ENCODE data around the gene BMP10. TPM values are rescaled to one million over a fixed set of nuclear protein-coding genes. Genes with fewer than 3 reads are reported as not detected.
A peak's percentile ranks its signal among the peaks of the same experiment; 100 is the strongest.

Gene BMP10
- total and polyA plus RNA-seq, 4 donors, result not detected

GRCh38 chr2:68878071-68878711, 7.0 kb upstream of the BMP10 start:
- no peaks in the 10 kb centered on the region for H3K4me1 ChIP-seq (ENCODE audit: control insufficient read depth, insufficient read depth, low read length)
- H3K4me3 ChIP-seq (ENCODE audit: low read depth, low read length), result no peak overlapping the region
- no peaks in the 10 kb centered on the region for H3K36me3 ChIP-seq (ENCODE audit: control insufficient read depth, insufficient read depth, low read length)
- H3K27me3 ChIP-seq (ENCODE audit: control insufficient read depth, insufficient read depth, low read length), result no peaks in the 10 kb centered on the region
- WGBS (ENCODE audit: insufficient coverage), result 90% methylated on average over 4 of the region's 6 CpGs
- H3K27ac ChIP-seq (ENCODE audit: low read depth, low read length), result no peak overlapping the region
- no peak for DNase-seq (ENCODE audit: low read depth in 4 of 6, low spot score in 6 of 6)
- H3K9me3 ChIP-seq (ENCODE audit: control insufficient read depth, insufficient read depth, low read length), result no peaks in the 10 kb centered on the region

- Histone ChIP-seq H3K4me3 (ENCODE audit: low read depth, low read length) (no peak overlapping the region), H3K4me1 (ENCODE audit: control insufficient read depth, insufficient read depth, low read length) (no peaks in the 10 kb centered on the region), H3K27ac (ENCODE audit: low read depth, low read length) (no peak overlapping the region), H3K27me3 (ENCODE audit: control insufficient read depth, insufficient read depth, low read length) (no peaks in the 10 kb centered on the region), H3K9me3 (ENCODE audit: control insufficient read depth, insufficient read depth, low read length) (no peaks in the 10 kb centered on the region), H3K36me3 (ENCODE audit: control insufficient read depth, insufficient read depth, low read length) (no peaks in the 10 kb centered on the region)
- peak in 1 of 6 donors; percentile 16 for DNase-seq (ENCODE audit: low read depth in 4 of 6, low spot score in 6 of 6)
- 82% methylated on average over 1 of the region's 3 CpGs for WGBS (ENCODE audit: insufficient coverage)
Observed at GRCh38 chr2:68877079-68877772, 6.0 kb upstream of the BMP10 start.

- Histone ChIP-seq H3K4me1 (ENCODE audit: control insufficient read depth, insufficient read depth, low read length) (no peaks in the 10 kb centered on the region), H3K27ac (ENCODE audit: low read depth, low read length) (no peak overlapping the region), H3K4me3 (ENCODE audit: low read depth, low read length) (no peak overlapping the region), H3K36me3 (ENCODE audit: control insufficient read depth, insufficient read depth, low read length) (no peaks in the 10 kb centered on the region), H3K27me3 (ENCODE audit: control insufficient read depth, insufficient read depth, low read length) (no peaks in the 10 kb centered on the region), H3K9me3 (ENCODE audit: control insufficient read depth, insufficient read depth, low read length) (no peaks in the 10 kb centered on the region)
- DNase-seq (ENCODE audit: low read depth in 4 of 6, low spot score in 6 of 6), result no peak
- WGBS (ENCODE audit: insufficient coverage), result no CpG with 5 or more reads among the region's 2 CpGs
Observed at GRCh38 chr2:68870215-68870614, 982 bp downstream of the BMP10 start.

- H3K4me1 ChIP-seq (ENCODE audit: control insufficient read depth, insufficient read depth, low read length), result peaks cover 6% of the 10 kb centered on the region
- no peak overlapping the region for H3K4me3 ChIP-seq (ENCODE audit: low read depth, low read length)
- H3K27ac ChIP-seq (ENCODE audit: low read depth, low read length), result no peak overlapping the region
- no peaks in the 10 kb centered on the region for H3K9me3 ChIP-seq (ENCODE audit: control insufficient read depth, insufficient read depth, low read length)
- H3K36me3 ChIP-seq (ENCODE audit: control insufficient read depth, insufficient read depth, low read length), result no peaks in the 10 kb centered on the region
- H3K27me3 ChIP-seq (ENCODE audit: control insufficient read depth, insufficient read depth, low read length), result no peaks in the 10 kb centered on the region
- DNase-seq (ENCODE audit: low read depth in 4 of 6, low spot score in 6 of 6), result no peak
Observed at GRCh38 chr2:68865108-68865507, 6.1 kb downstream of the BMP10 start.

GRCh38 chr2:68863996-68864395, 7.2 kb downstream of the BMP10 start:
- Histone ChIP-seq H3K36me3 (ENCODE audit: control insufficient read depth, insufficient read depth, low read length) (no peaks in the 10 kb centered on the region), H3K4me3 (ENCODE audit: low read depth, low read length) (no peak overlapping the region), H3K4me1 (ENCODE audit: control insufficient read depth, insufficient read depth, low read length) (peaks cover 6% of the 10 kb centered on the region), H3K27ac (ENCODE audit: low read depth, low read length) (no peak overlapping the region), H3K9me3 (ENCODE audit: control insufficient read depth, insufficient read depth, low read length) (no peaks in the 10 kb centered on the region), H3K27me3 (ENCODE audit: control insufficient read depth, insufficient read depth, low read length) (no peaks in the 10 kb centered on the region)
- no peak for DNase-seq (ENCODE audit: low read depth in 4 of 6, low spot score in 6 of 6)
- no CpG with 5 or more reads among the region's 2 CpGs for WGBS (ENCODE audit: insufficient coverage)

GRCh38 chr2:68862889-68863288, 8.3 kb downstream of the BMP10 start:
- Histone ChIP-seq H3K4me1 (ENCODE audit: control insufficient read depth, insufficient read depth, low read length) (peaks cover 6% of the 10 kb centered on the region), H3K9me3 (ENCODE audit: control insufficient read depth, insufficient read depth, low read length) (no peaks in the 10 kb centered on the region), H3K36me3 (ENCODE audit: control insufficient read depth, insufficient read depth, low read length) (no peaks in the 10 kb centered on the region), H3K27ac (ENCODE audit: low read depth, low read length) (no peak overlapping the region), H3K27me3 (ENCODE audit: control insufficient read depth, insufficient read depth, low read length) (no peaks in the 10 kb centered on the region), H3K4me3 (ENCODE audit: low read depth, low read length) (no peak overlapping the region)
- DNase-seq (ENCODE audit: low read depth in 4 of 6, low spot score in 6 of 6), result peak in 1 of 6 donors; percentile 22
- WGBS (ENCODE audit: insufficient coverage), result 53% methylated on average over 4 of the region's 7 CpGs

- Histone ChIP-seq H3K36me3 (ENCODE audit: control insufficient read depth, insufficient read depth, low read length) (no peaks in the 10 kb centered on the region), H3K4me1 (ENCODE audit: control insufficient read depth, insufficient read depth, low read length) (peaks cover 6% of the 10 kb centered on the region), H3K27me3 (ENCODE audit: control insufficient read depth, insufficient read depth, low read length) (no peaks in the 10 kb centered on the region), H3K27ac (ENCODE audit: low read depth, low read length) (no peak overlapping the region), H3K4me3 (ENCODE audit: low read depth, low read length) (no peak overlapping the region), H3K9me3 (ENCODE audit: control insufficient read depth, insufficient read depth, low read length) (no peaks in the 10 kb centered on the region)
- no peak for DNase-seq (ENCODE audit: low read depth in 4 of 6, low spot score in 6 of 6)
Observed at GRCh38 chr2:68861330-68861729, 9.9 kb downstream of the BMP10 start.

GRCh38 chr2:68860111-68860510, 11.1 kb downstream of the BMP10 start:
- no peak overlapping the region for H3K27ac ChIP-seq (ENCODE audit: low read depth, low read length)
- no peak overlapping the region for H3K4me3 ChIP-seq (ENCODE audit: low read depth, low read length)
- H3K36me3 ChIP-seq (ENCODE audit: control insufficient read depth, insufficient read depth, low read length), result no peaks in the 10 kb centered on the region
- H3K27me3 ChIP-seq (ENCODE audit: control insufficient read depth, insufficient read depth, low read length), result no peaks in the 10 kb centered on the region
- no peaks in the 10 kb centered on the region for H3K9me3 ChIP-seq (ENCODE audit: control insufficient read depth, insufficient read depth, low read length)
- WGBS (ENCODE audit: insufficient coverage), result 90% methylated on average over 1 of the region's 3 CpGs
- peaks cover 6% of the 10 kb centered on the region for H3K4me1 ChIP-seq (ENCODE audit: control insufficient read depth, insufficient read depth, low read length)
- no peak for DNase-seq (ENCODE audit: low read depth in 4 of 6, low spot score in 6 of 6)

GRCh38 chr2:68857855-68858456, 13.2 kb downstream of the BMP10 start:
- no peaks in the 10 kb centered on the region for H3K9me3 ChIP-seq (ENCODE audit: control insufficient read depth, insufficient read depth, low read length)
- H3K27ac ChIP-seq (ENCODE audit: low read depth, low read length), result no peak overlapping the region
- peaks cover 5% of the 10 kb centered on the region for H3K4me1 ChIP-seq (ENCODE audit: control insufficient read depth, insufficient read depth, low read length)
- H3K36me3 ChIP-seq (ENCODE audit: control insufficient read depth, insufficient read depth, low read length), result no peaks in the 10 kb centered on the region
- no peak for DNase-seq (ENCODE audit: low read depth in 4 of 6, low spot score in 6 of 6)
- no peaks in the 10 kb centered on the region for H3K27me3 ChIP-seq (ENCODE audit: control insufficient read depth, insufficient read depth, low read length)
- WGBS (ENCODE audit: insufficient coverage), result 93% methylated on average over 1 of the region's 4 CpGs
- H3K4me3 ChIP-seq (ENCODE audit: low read depth, low read length), result no peak overlapping the region
